K562 (cell line): Measurements from ENCODE around the gene PPA1. TPM values are rescaled to one million over a fixed set of nuclear protein-coding genes. Genes with fewer than 3 reads are reported as not detected.
A peak's percentile ranks its signal among the peaks of the same experiment; 100 is the strongest.

Source experiments
- ARHGAP35 ChIP-seq: fragments of 450-650 bp; IDR thresholded peaks from 2 replicates; pipeline ENCODE4 v1.6.1; 2018; ENCODE audit not compliant: partially characterized antibody
- ARID2 ChIP-seq: fragments of 450-650 bp; IDR thresholded peaks from 2 replicates; pipeline ENCODE4 v1.6.1; 2017; ENCODE audit warnings: antibody characterized with exemption, mild to moderate bottlenecking
- CBX3 ChIP-seq, 2 experiments: IDR thresholded peaks; 1 replicate in 1 of 2; 2 replicates in 1 of 2; pipeline ENCODE4 v1.6.1; 2012; ENCODE audit warnings: inconsistent platforms in 2 of 2, low read length in 2 of 2, borderline replicate concordance in 1 of 2, control low read depth in 1 of 2
- CTBP1 ChIP-seq: fragments of 450-650 bp; IDR thresholded peaks from 2 replicates; pipeline ENCODE4 v1.6.1; 2016; ENCODE audit warnings: borderline replicate concordance
- DACH1 ChIP-seq: fragments of 450-650 bp; IDR thresholded peaks from 2 replicates; pipeline ENCODE4 v1.6.1; 2018; ENCODE audit not compliant: partially characterized antibody
- ETV5 ChIP-seq: sonication (generic); formaldehyde crosslinking; IDR thresholded peaks from 2 replicates; pipeline ENCODE4 v1.4.0; 2020; ENCODE audit warnings: low read depth, mild to moderate bottlenecking, missing genetic modification reagents
- FOSL1 ChIP-seq: fragments of 200-800 bp; sonication (Bioruptor generic); conservative IDR thresholded peaks from 2 replicates; pipeline ENCODE4 v1.6.1; 2016; ENCODE audit warnings: missing genetic modification characterization, missing compliant biosample characterization
- GATAD2A ChIP-seq: fragments of 450-650 bp; IDR thresholded peaks from 2 replicates; pipeline ENCODE4 v1.6.1; 2017
- GATAD2B ChIP-seq: fragments of 450-650 bp; IDR thresholded peaks from 2 replicates; pipeline ENCODE4 v1.6.1; 2017; ENCODE audit warnings: mild to moderate bottlenecking, borderline replicate concordance
- HDAC2 ChIP-seq: fragments of 450-650 bp; IDR thresholded peaks from 2 replicates; pipeline ENCODE4 v1.6.1; 2016; ENCODE audit warnings: mild to moderate bottlenecking
- HNRNPUL1 ChIP-seq: fragments of 200-400 bp; formaldehyde crosslinking; IDR thresholded peaks from 2 replicates; pipeline ENCODE4 v1.6.1; 2017; ENCODE audit warnings: low read length
- HOXB6 ChIP-seq: fragments of 250-450 bp; sonication (Bioruptor Pico); IDR thresholded peaks from 2 replicates; pipeline ENCODE4 v1.5.1; 2022; ENCODE audit warnings: mild to moderate bottlenecking, borderline replicate concordance
- LCOR ChIP-seq: sonication (generic); formaldehyde crosslinking; IDR thresholded peaks from 2 replicates; pipeline ENCODE4 v1.8.0; 2022; ENCODE audit warnings: mild to moderate bottlenecking, missing genetic modification reagents
- MAFF ChIP-seq: IDR thresholded peaks from 2 replicates; pipeline ENCODE4 v1.6.1; 2012; ENCODE audit warnings: low read length, improper control_type of control experiment
- MYBL2 ChIP-seq, 2 experiments: fragments of 450-650 bp in 1 of 2; sonication (generic) in 1 of 2; formaldehyde crosslinking in 1 of 2; IDR thresholded peaks; 2 replicates each; pipeline versions ENCODE4 v1.6.1 to v1.8.1; 2017 to 2022; ENCODE audit warnings: borderline replicate concordance in 1 of 2, inconsistent platforms in 1 of 2, low read depth in 1 of 2, mild to moderate bottlenecking in 1 of 2, missing genetic modification reagents in 1 of 2, moderate library complexity in 1 of 2
- PHF21A ChIP-seq: fragments of 450-650 bp; IDR thresholded peaks from 2 replicates; pipeline ENCODE4 v1.6.1; 2017; ENCODE audit warnings: low read depth, borderline replicate concordance
- RAD21 ChIP-seq, 2 experiments: fragments of 250-450 bp in 1 of 2; fragments of 450-650 bp in 1 of 2; sonication (Bioruptor Pico) in 1 of 2; formaldehyde crosslinking in 1 of 2; IDR thresholded peaks in 1 of 2; conservative IDR thresholded peaks in 1 of 2; 2 replicates each; pipeline versions ENCODE4 v1.4.0 to v1.8.0; 2020 to 2022; ENCODE audit warnings: mild to moderate bottlenecking in 2 of 2, moderate library complexity in 1 of 2
- SAFB ChIP-seq: fragments of 200-400 bp; formaldehyde crosslinking; IDR thresholded peaks from 2 replicates; pipeline ENCODE4 v1.6.1; 2017; ENCODE audit warnings: low read depth, low read length, borderline replicate concordance
- SFPQ ChIP-seq: fragments of 200-400 bp; formaldehyde crosslinking; IDR thresholded peaks from 2 replicates; pipeline ENCODE4 v1.6.1; 2017; ENCODE audit warnings: mild to moderate bottlenecking, low read depth, low read length, moderate library complexity
- SP2 ChIP-seq: IDR thresholded peaks from 2 replicates; pipeline ENCODE4 v1.6.1; 2011; ENCODE audit warnings: mild to moderate bottlenecking, low read depth, low read length, moderate library complexity; ENCODE audit not compliant: poor library complexity, severe bottlenecking; ENCODE audit errors: extremely low read depth
- ZKSCAN3 ChIP-seq: fragments of 250-450 bp; sonication (Bioruptor Pico); IDR thresholded peaks from 2 replicates; pipeline ENCODE4 v1.4.0; 2020
- ZNF274 ChIP-seq: IDR thresholded peaks from 2 replicates; pipeline ENCODE4 v1.6.1; 2011; ENCODE audit warnings: low read depth, mild to moderate bottlenecking, low read length, moderate library complexity, borderline replicate concordance
- ZNF277 ChIP-seq: fragments of 250-450 bp; sonication (Bioruptor Pico); IDR thresholded peaks from 2 replicates; pipeline ENCODE4 v1.8.0; 2022; ENCODE audit warnings: inconsistent platforms, mild to moderate bottlenecking, moderate library complexity, borderline replicate concordance
- ZNF512 ChIP-seq: IDR thresholded peaks from 2 replicates; pipeline ENCODE4 v1.6.1; 2016; ENCODE audit warnings: missing genetic modification characterization, missing compliant biosample characterization
- ZNF77 ChIP-seq: fragments of 250-450 bp; sonication (Bioruptor Pico); IDR thresholded peaks from 2 replicates; pipeline ENCODE4 v1.5.0; 2020
- polyA plus RNA-seq, 8 experiments: library from polyadenylated mRNA; depleted of rRNA in 4 of 8; stranded (reverse) in 5 of 8; unstranded in 3 of 8; fragments of >200 nt; fragmentation: Nextera tagmentation in 2 of 8; fragmentation: Illumina TruSeq in 1 of 8; extraction: Ambion mirVana in 2 of 8; extraction: Trizol in 1 of 8; gene quantifications; 2 replicates each; pipeline versions ENCODE4 v1.2.1 to v1.2.3, GENCODE V29; 2011 to 2014; ENCODE audit warnings: inconsistent platforms in 1 of 8, missing spikeins in 1 of 8
- total RNA-seq, 7 experiments: library from RNA; depleted of rRNA in 6 of 7; stranded (reverse); fragments of >200 nt in 6 of 7; fragmentation: Illumina TruSeq in 2 of 7; extraction: Trizol in 2 of 7; gene quantifications; 2 replicates each; pipeline versions ENCODE4 v1.2.1 to v1.2.3, GENCODE V29; 2011 to 2021; ENCODE audit warnings: low replicate concordance in 1 of 7

The PPA1 gene
- total and polyA plus RNA-seq, 9 of the 15 experiments (the other 6 are each of a cell fraction or from before 2014, with no cell fraction given): 301 to 635 (median 471) TPM

- TF ChIP-seq RAD21 (CRISPR knock-in tag; conservative IDR thresholded peaks at IDR 0.05 in 1 of 2, IDR thresholded peaks at IDR 0.05 in 1 of 2) (peak in 1 of 2 experiments; percentile 44; a peak in 2 of 4 replicates), ETV5 (no peak), ZKSCAN3 (CRISPR knock-in tag) (no peak), MYBL2 (IDR thresholded peaks at IDR 0.05; ENCODE audit: low read depth) (no peak), MYBL2 (CRISPR knock-in tag; IDR thresholded peaks at IDR 0.05; ENCODE audit: borderline replicate concordance) (no peak), SFPQ (no peak), CBX3 (IDR thresholded peaks at IDR 0.05; ENCODE audit: borderline replicate concordance in 1 of 2, low read length in 2 of 2) (no peak), ARHGAP35 (no peak), ZNF77 (CRISPR knock-in tag) (no peak), PHF21A (no peak), DACH1 (peak; percentile 46), LCOR (CRISPR knock-in tag) (no peak), FOSL1 (peak; percentile 97), SP2 (no peak), HOXB6 (CRISPR knock-in tag) (no peak), ZNF512 (tag) (no peak), SAFB (no peak), ZNF274 (no peak), MAFF (no peak), ZNF277 (no peak), CTBP1 (0 out of 2 replicates have a peak, but pooled peaks have one; percentile 37), GATAD2A (no peak), HDAC2 (no peak), HNRNPUL1 (no peak), ARID2 (no peak), GATAD2B (no peak)
Observed at GRCh38 chr10:70267161-70267933, 34.1 kb upstream of the PPA1 start (continued).
